K562 (cell line): Measurements from ENCODE around the gene ZC3H10. TPM values are rescaled to one million over a fixed set of nuclear protein-coding genes. Genes with fewer than 3 reads are reported as not detected.

Experiments used
- ESRRB ChIP-seq: fragments of 250-450 bp; sonication (Bioruptor Pico); IDR thresholded peaks from 2 replicates; pipeline ENCODE4 v1.5.0; 2020; ENCODE audit warnings: mild to moderate bottlenecking, moderate library complexity, borderline replicate concordance
- FOXJ3 ChIP-seq: sonication (generic); formaldehyde crosslinking; IDR thresholded peaks from 2 replicates; pipeline ENCODE4 v1.4.0; 2020; ENCODE audit warnings: mild to moderate bottlenecking, missing genetic modification reagents
- FOXK2 ChIP-seq, 2 experiments: fragments of 450-650 bp; IDR thresholded peaks in 1 of 2; conservative IDR thresholded peaks in 1 of 2; 2 replicates each; pipeline ENCODE4 v1.6.1; 2016; ENCODE audit warnings: low read depth in 2 of 2, mild to moderate bottlenecking in 1 of 2
- KAT8 ChIP-seq: fragments of 450-650 bp; IDR thresholded peaks from 2 replicates; pipeline ENCODE4 v1.6.1; 2016; ENCODE audit warnings: low read depth, mild to moderate bottlenecking
- L3MBTL2 ChIP-seq: fragments of 450-650 bp; IDR thresholded peaks from 2 replicates; pipeline ENCODE4 v1.6.1; 2016; ENCODE audit warnings: mild to moderate bottlenecking, moderate library complexity
- NFYB ChIP-seq: IDR thresholded peaks from 2 replicates; pipeline ENCODE4 v1.6.1; 2011; ENCODE audit warnings: mild to moderate bottlenecking, moderate library complexity; ENCODE audit not compliant: insufficient read length; ENCODE audit errors: extremely low read depth
- NR2C1 ChIP-seq, 2 experiments: fragments of 450-650 bp; IDR thresholded peaks; 2 replicates each; pipeline ENCODE4 v1.6.1; 2017; ENCODE audit warnings: mild to moderate bottlenecking in 2 of 2, antibody characterized with exemption in 1 of 2, inconsistent platforms in 1 of 2, missing compliant biosample characterization in 1 of 2, missing genetic modification characterization in 1 of 2
- PURB ChIP-seq: sonication (generic); formaldehyde crosslinking; IDR thresholded peaks from 2 replicates; pipeline ENCODE4 v1.9.0; 2021; ENCODE audit warnings: low read depth, mild to moderate bottlenecking, missing genetic modification reagents
- polyA plus RNA-seq, 8 experiments: library from polyadenylated mRNA; depleted of rRNA in 4 of 8; stranded (reverse) in 5 of 8; unstranded in 3 of 8; fragments of >200 nt; fragmentation: Nextera tagmentation in 2 of 8; fragmentation: Illumina TruSeq in 1 of 8; extraction: Ambion mirVana in 2 of 8; extraction: Trizol in 1 of 8; gene quantifications; 2 replicates each; pipeline versions ENCODE4 v1.2.1 to v1.2.3, GENCODE V29; 2011 to 2014; ENCODE audit warnings: inconsistent platforms in 1 of 8, missing spikeins in 1 of 8
- total RNA-seq, 7 experiments: library from RNA; depleted of rRNA in 6 of 7; stranded (reverse); fragments of >200 nt in 6 of 7; fragmentation: Illumina TruSeq in 2 of 7; extraction: Trizol in 2 of 7; gene quantifications; 2 replicates each; pipeline versions ENCODE4 v1.2.1 to v1.2.3, GENCODE V29; 2011 to 2021; ENCODE audit warnings: low replicate concordance in 1 of 7
- TF ChIP-seq, protein P1 (sequence below): fragments of 450-650 bp; IDR thresholded peaks from 2 replicates; pipeline ENCODE4 v1.7.1; 2018; ENCODE audit warnings: mild to moderate bottlenecking, low read depth; ENCODE audit not compliant: partially characterized antibody
- TF ChIP-seq, protein P2 (sequence below): fragments of 450-650 bp; IDR thresholded peaks from 2 replicates; pipeline ENCODE4 v1.6.1; 2018; ENCODE audit not compliant: partially characterized antibody
- TF ChIP-seq, protein P3 (sequence below): fragments of 450-650 bp; IDR thresholded peaks from 2 replicates; pipeline ENCODE4 v1.6.1; 2018; ENCODE audit warnings: mild to moderate bottlenecking, low read depth; ENCODE audit not compliant: partially characterized antibody
- TF ChIP-seq, protein P4 (sequence below): conservative IDR thresholded peaks from 2 replicates; pipeline ENCODE4 v1.6.1; 2011; ENCODE audit warnings: low read depth, mild to moderate bottlenecking, low read length; ENCODE audit not compliant: control insufficient read depth
- TF ChIP-seq, protein P5 (sequence below): fragments of 450-650 bp; IDR thresholded peaks from 2 replicates; pipeline ENCODE4 v1.6.1; 2014; ENCODE audit warnings: low read depth, mild to moderate bottlenecking, moderate library complexity, borderline replicate concordance
- TF ChIP-seq, protein P6 (sequence below): sonication (generic); formaldehyde crosslinking; IDR thresholded peaks from 2 replicates; pipeline ENCODE4 v1.5.0; 2020; ENCODE audit warnings: missing genetic modification reagents

Gene ZC3H10
- total and polyA plus RNA-seq, 9 of the 15 experiments (the other 6 are each of a cell fraction or from before 2014, with no cell fraction given) = 0.31 to 4.1 (median 1.6) TPM

DNA sequence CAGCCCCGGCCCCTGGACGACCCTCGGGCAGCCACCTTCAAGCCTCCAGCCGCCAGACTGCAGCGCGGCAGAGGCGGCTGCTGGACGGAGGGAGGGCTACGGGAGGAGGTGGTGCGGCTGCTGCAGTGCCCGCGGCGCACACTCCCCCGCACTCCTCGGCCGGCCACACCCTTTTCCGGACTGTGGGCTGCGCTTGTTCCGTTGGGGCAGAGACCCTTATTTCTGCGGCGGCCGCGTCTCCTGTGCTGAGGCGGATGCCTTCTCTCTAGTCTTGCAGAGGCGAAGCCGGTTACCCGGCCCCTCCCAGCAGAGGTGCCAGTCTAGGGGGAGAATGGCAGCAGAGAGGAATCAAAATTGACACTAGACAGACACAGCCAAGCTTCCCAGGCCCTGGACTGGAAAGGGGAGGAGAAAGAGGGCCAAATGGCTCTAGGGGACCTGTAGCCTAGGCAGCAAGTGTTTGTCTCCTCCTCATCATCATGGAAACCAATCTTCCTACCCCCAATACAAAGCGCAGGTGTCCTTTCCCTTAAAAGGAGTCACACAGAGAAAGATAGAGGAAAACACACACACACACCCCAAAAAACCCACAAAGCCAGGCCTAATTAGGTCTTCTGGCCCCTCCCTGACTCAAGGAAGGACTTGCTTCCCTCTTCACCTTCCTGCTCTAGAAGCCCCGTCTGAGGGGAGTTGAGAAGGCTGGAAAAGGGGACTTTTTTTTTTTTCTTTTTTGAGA lies 11.3 kb downstream of the ZC3H10 start (continued):
- TF ChIP-seq KAT8 = no peak
- TF ChIP-seq, protein P1, sequence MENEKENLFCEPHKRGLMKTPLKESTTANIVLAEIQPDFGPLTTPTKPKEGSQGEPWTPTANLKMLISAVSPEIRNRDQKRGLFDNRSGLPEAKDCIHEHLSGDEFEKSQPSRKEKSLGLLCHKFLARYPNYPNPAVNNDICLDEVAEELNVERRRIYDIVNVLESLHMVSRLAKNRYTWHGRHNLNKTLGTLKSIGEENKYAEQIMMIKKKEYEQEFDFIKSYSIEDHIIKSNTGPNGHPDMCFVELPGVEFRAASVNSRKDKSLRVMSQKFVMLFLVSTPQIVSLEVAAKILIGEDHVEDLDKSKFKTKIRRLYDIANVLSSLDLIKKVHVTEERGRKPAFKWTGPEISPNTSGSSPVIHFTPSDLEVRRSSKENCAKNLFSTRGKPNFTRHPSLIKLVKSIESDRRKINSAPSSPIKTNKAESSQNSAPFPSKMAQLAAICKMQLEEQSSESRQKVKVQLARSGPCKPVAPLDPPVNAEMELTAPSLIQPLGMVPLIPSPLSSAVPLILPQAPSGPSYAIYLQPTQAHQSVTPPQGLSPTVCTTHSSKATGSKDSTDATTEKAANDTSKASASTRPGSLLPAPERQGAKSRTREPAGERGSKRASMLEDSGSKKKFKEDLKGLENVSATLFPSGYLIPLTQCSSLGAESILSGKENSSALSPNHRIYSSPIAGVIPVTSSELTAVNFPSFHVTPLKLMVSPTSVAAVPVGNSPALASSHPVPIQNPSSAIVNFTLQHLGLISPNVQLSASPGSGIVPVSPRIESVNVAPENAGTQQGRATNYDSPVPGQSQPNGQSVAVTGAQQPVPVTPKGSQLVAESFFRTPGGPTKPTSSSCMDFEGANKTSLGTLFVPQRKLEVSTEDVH = peak; percentile 38
- TF ChIP-seq NFYB = no peak
- TF ChIP-seq, protein P2, sequence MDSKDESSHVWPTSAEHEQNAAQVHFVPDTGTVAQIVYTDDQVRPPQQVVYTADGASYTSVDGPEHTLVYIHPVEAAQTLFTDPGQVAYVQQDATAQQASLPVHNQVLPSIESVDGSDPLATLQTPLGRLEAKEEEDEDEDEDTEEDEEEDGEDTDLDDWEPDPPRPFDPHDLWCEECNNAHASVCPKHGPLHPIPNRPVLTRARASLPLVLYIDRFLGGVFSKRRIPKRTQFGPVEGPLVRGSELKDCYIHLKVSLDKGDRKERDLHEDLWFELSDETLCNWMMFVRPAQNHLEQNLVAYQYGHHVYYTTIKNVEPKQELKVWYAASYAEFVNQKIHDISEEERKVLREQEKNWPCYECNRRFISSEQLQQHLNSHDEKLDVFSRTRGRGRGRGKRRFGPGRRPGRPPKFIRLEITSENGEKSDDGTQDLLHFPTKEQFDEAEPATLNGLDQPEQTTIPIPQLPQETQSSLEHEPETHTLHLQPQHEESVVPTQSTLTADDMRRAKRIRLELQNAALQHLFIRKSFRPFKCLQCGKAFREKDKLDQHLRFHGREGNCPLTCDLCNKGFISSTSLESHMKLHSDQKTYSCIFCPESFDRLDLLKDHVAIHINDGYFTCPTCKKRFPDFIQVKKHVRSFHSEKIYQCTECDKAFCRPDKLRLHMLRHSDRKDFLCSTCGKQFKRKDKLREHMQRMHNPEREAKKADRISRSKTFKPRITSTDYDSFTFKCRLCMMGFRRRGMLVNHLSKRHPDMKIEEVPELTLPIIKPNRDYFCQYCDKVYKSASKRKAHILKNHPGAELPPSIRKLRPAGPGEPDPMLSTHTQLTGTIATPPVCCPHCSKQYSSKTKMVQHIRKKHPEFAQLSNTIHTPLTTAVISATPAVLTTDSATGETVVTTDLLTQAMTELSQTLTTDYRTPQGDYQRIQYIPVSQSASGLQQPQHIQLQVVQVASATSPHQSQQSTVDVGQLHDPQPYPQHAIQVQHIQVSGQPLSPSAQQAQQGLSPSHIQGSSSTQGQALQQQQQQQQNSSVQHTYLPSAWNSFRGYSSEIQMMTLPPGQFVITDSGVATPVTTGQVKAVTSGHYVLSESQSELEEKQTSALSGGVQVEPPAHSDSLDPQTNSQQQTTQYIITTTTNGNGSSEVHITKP = peak; percentile 43
- no peak for TF ChIP-seq ESRRB (CRISPR knock-in tag)
- TF ChIP-seq, protein P3, sequence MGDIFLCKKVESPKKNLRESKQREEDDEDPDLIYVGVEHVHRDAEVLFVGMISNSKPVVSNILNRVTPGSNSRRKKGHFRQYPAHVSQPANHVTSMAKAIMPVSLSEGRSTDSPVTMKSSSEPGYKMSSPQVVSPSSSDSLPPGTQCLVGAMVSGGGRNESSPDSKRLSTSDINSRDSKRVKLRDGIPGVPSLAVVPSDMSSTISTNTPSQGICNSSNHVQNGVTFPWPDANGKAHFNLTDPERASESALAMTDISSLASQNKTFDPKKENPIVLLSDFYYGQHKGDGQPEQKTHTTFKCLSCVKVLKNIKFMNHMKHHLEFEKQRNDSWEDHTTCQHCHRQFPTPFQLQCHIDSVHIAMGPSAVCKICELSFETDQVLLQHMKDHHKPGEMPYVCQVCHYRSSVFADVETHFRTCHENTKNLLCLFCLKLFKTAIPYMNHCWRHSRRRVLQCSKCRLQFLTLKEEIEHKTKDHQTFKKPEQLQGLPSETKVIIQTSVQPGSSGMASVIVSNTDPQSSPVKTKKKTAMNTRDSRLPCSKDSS = no peak
- no peak for TF ChIP-seq PURB (CRISPR knock-in tag)
- no peak; the same call in 1 of the 2 replicates for TF ChIP-seq L3MBTL2
- TF ChIP-seq FOXJ3 (CRISPR knock-in tag) = no peak
- TF ChIP-seq, protein P4, sequence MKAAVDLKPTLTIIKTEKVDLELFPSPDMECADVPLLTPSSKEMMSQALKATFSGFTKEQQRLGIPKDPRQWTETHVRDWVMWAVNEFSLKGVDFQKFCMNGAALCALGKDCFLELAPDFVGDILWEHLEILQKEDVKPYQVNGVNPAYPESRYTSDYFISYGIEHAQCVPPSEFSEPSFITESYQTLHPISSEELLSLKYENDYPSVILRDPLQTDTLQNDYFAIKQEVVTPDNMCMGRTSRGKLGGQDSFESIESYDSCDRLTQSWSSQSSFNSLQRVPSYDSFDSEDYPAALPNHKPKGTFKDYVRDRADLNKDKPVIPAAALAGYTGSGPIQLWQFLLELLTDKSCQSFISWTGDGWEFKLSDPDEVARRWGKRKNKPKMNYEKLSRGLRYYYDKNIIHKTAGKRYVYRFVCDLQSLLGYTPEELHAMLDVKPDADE = no peak; the same call in 1 of the 2 replicates
- TF ChIP-seq NR2C1 (IDR thresholded peaks at IDR 0.05) = no peak
- no peak for TF ChIP-seq NR2C1 (tag; IDR thresholded peaks at IDR 0.05)
- TF ChIP-seq, protein P5, sequence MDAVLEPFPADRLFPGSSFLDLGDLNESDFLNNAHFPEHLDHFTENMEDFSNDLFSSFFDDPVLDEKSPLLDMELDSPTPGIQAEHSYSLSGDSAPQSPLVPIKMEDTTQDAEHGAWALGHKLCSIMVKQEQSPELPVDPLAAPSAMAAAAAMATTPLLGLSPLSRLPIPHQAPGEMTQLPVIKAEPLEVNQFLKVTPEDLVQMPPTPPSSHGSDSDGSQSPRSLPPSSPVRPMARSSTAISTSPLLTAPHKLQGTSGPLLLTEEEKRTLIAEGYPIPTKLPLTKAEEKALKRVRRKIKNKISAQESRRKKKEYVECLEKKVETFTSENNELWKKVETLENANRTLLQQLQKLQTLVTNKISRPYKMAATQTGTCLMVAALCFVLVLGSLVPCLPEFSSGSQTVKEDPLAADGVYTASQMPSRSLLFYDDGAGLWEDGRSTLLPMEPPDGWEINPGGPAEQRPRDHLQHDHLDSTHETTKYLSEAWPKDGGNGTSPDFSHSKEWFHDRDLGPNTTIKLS = no peak
- TF ChIP-seq, protein P6, sequence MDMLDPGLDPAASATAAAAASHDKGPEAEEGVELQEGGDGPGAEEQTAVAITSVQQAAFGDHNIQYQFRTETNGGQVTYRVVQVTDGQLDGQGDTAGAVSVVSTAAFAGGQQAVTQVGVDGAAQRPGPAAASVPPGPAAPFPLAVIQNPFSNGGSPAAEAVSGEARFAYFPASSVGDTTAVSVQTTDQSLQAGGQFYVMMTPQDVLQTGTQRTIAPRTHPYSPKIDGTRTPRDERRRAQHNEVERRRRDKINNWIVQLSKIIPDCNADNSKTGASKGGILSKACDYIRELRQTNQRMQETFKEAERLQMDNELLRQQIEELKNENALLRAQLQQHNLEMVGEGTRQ (CRISPR knock-in tag) = no peak
- TF ChIP-seq FOXK2 (conservative IDR thresholded peaks at IDR 0.05 in 1 of 2, IDR thresholded peaks at IDR 0.05 in 1 of 2; ENCODE audit: low read depth in 2 of 2) = no peak
